Liver (tissue), 10 donors: ENCODE measurements around the gene HDDC3. TPM values are rescaled to one million over a fixed set of nuclear protein-coding genes. Genes with fewer than 3 reads are reported as not detected.
A peak's percentile ranks its signal among the peaks of the same experiment; 100 is the strongest.

Source experiments
- DNase-seq: peaks from one replicate; pipeline ENCODE4 v3.0.0-alpha.2; 2017; ENCODE audit warnings: low spot score
- H3K27ac ChIP-seq, 2 donors: one replicate each; pipeline ENCODE4 v1.7.0; 2013; ENCODE audit warnings: inconsistent platforms in 2 of 2, low read length in 2 of 2, control low read depth in 1 of 2, low read depth in 1 of 2, mild to moderate bottlenecking in 1 of 2
- H3K27me3 ChIP-seq, 4 donors: one replicate each; pipeline versions ENCODE4 v1.6.1 to v1.7.0; 2013; ENCODE audit warnings: low read length in 3 of 4, inconsistent platforms in 1 of 4, mild to moderate bottlenecking in 1 of 4, moderate library complexity in 1 of 4; ENCODE audit not compliant: control insufficient read depth in 4 of 4, insufficient read depth in 4 of 4
- H3K36me3 ChIP-seq, 4 donors: one replicate each; pipeline versions ENCODE4 v1.6.1 to v1.7.0; 2013; ENCODE audit warnings: low read length in 3 of 4, mild to moderate bottlenecking in 3 of 4, low read depth in 1 of 4, moderate library complexity in 1 of 4; ENCODE audit not compliant: control insufficient read depth in 4 of 4, insufficient read depth in 3 of 4
- H3K4me1 ChIP-seq, 4 donors: one replicate each; pipeline versions ENCODE4 v1.6.1 to v1.7.0; 2013; ENCODE audit warnings: low read length in 3 of 4, mild to moderate bottlenecking in 3 of 4, moderate library complexity in 1 of 4; ENCODE audit not compliant: control insufficient read depth in 4 of 4, insufficient read depth in 4 of 4
- H3K4me3 ChIP-seq, 3 donors: one replicate each; pipeline versions ENCODE4 v1.6.1 to v1.7.0; 2013; ENCODE audit warnings: low read length in 3 of 3, control low read depth in 1 of 3, low read depth in 1 of 3, mild to moderate bottlenecking in 1 of 3
- H3K9ac ChIP-seq, 2 donors: one replicate each; pipeline ENCODE4 v1.7.0; 2013; ENCODE audit warnings: low read length in 2 of 2, mild to moderate bottlenecking in 2 of 2, moderate library complexity in 2 of 2, control low read depth in 1 of 2, low read depth in 1 of 2
- H3K9me3 ChIP-seq, 4 donors: one replicate each; pipeline versions ENCODE4 v1.6.1 to v1.7.0; 2013; ENCODE audit warnings: low read length in 3 of 4; ENCODE audit not compliant: control insufficient read depth in 4 of 4
- ATF3 ChIP-seq: IDR thresholded peaks from 2 replicates; pipeline ENCODE4 v1.6.1; 2016; ENCODE audit warnings: antibody characterized with exemption
- EGR1 ChIP-seq, 2 donors: IDR thresholded peaks; 2 replicates each; pipeline ENCODE4 v1.6.1; 2016 to 2018; ENCODE audit warnings: antibody characterized with exemption in 2 of 2, low read depth in 2 of 2
- FOXA1 ChIP-seq: IDR thresholded peaks from 2 replicates; pipeline ENCODE4 v1.6.1; 2016; ENCODE audit warnings: antibody characterized with exemption
- GABPA ChIP-seq, 2 donors: IDR thresholded peaks in 1 of 2; conservative IDR thresholded peaks in 1 of 2; 2 replicates each; pipeline ENCODE4 v1.6.1; 2016; ENCODE audit warnings: antibody characterized with exemption in 2 of 2, mild to moderate bottlenecking in 1 of 2, moderate library complexity in 1 of 2
- HNF4A ChIP-seq, 2 donors: conservative IDR thresholded peaks; 2 replicates each; pipeline ENCODE4 v1.6.1; 2016; ENCODE audit warnings: antibody characterized with exemption in 2 of 2, mild to moderate bottlenecking in 2 of 2
- MAX ChIP-seq: IDR thresholded peaks from 2 replicates; pipeline ENCODE4 v1.6.1; 2016; ENCODE audit warnings: antibody characterized with exemption
- NR2F2 ChIP-seq: IDR thresholded peaks from 2 replicates; pipeline ENCODE4 v1.6.1; 2016; ENCODE audit warnings: antibody characterized with exemption
- RAD21 ChIP-seq, 2 donors: IDR thresholded peaks; 2 replicates each; pipeline ENCODE4 v1.6.1; 2016; ENCODE audit warnings: antibody characterized with exemption in 2 of 2, mild to moderate bottlenecking in 2 of 2
- REST ChIP-seq: IDR thresholded peaks from 2 replicates; pipeline ENCODE4 v1.6.1; 2016; ENCODE audit warnings: antibody characterized with exemption, mild to moderate bottlenecking
- RXRA ChIP-seq, 2 donors: IDR thresholded peaks; 2 replicates each; pipeline ENCODE4 v1.6.1; 2017 to 2018; ENCODE audit warnings: antibody characterized with exemption in 2 of 2, mild to moderate bottlenecking in 1 of 2
- SP1 ChIP-seq: IDR thresholded peaks from 2 replicates; pipeline ENCODE4 v1.6.1; 2018; ENCODE audit warnings: antibody characterized with exemption, mild to moderate bottlenecking
- TAF1 ChIP-seq: conservative IDR thresholded peaks from 2 replicates; pipeline ENCODE4 v1.6.1; 2016; ENCODE audit warnings: antibody characterized with exemption, mild to moderate bottlenecking
- YY1 ChIP-seq: IDR thresholded peaks from 2 replicates; pipeline ENCODE4 v1.6.1; 2016; ENCODE audit warnings: antibody characterized with exemption, mild to moderate bottlenecking
- ZBTB33 ChIP-seq: IDR thresholded peaks from 2 replicates; pipeline ENCODE4 v1.6.1; 2016; ENCODE audit warnings: antibody characterized with exemption
- WGBS: extraction: QIAGEN DNeasy Blood & Tissue Kit; methylation state at CpG from one replicate; pipeline ENCODE4 v1.1.7; 2013; 5-methylcytosine and 5-hydroxymethylcytosine counted together
- polyA plus RNA-seq, 2 donors: library from polyadenylated mRNA; stranded (reverse) in 1 of 2; unstranded in 1 of 2; fragments of 200-250 nt in 1 of 2; fragments of >200 nt in 1 of 2; fragmentation: Nextera tagmentation in 1 of 2; extraction: Ambion mirVana in 1 of 2; gene quantifications; one replicate each; pipeline versions ENCODE4 v1.2.1 to v1.2.3, GENCODE V29; 2013 to 2015
- small RNA-seq: library from RNA; depleted of rRNA; stranded (forward); fragments of <200 nt; gene quantifications from one replicate; pipeline ENCODE3, GENCODE V24; 2014
- total RNA-seq, 2 donors: library from RNA; depleted of rRNA; stranded (reverse); fragments of >200 nt; gene quantifications; one replicate each; pipeline ENCODE4 v1.2.3, GENCODE V29; 2014
- donor health status: healthy.
- donor health status: healthy.
- donor health status: healthy.
- donor health status: healthy.
- donor health status: healthy.

The HDDC3 gene
- total and polyA plus RNA-seq, 4 donors = 12.5 to 15.4 (median 14.1) TPM

GRCh38 chr15:90881181-90881977, 51.0 kb downstream of the HDDC3 start:
- H3K9ac ChIP-seq = no peak overlapping the region
- no peak overlapping the region for H3K4me3 ChIP-seq
- H3K27me3 ChIP-seq = no peaks in the 10 kb centered on the region
- no peaks in the 10 kb centered on the region for H3K9me3 ChIP-seq
- DNase-seq = no peak
- 75% methylated on average over 35 of the region's 35 CpGs for WGBS
- H3K27ac ChIP-seq = peak overlapping the region in 1 of 2 donors; percentile 90
- TF ChIP-seq FOXA1 = no peak
- TF ChIP-seq ATF3 = no peak
- no peak for TF ChIP-seq GABPA (IDR thresholded peaks at IDR 0.05 in 1 of 2, conservative IDR thresholded peaks at IDR 0.05 in 1 of 2)
- no peak for TF ChIP-seq MAX
- no peak for TF ChIP-seq NR2F2
- TF ChIP-seq RXRA (IDR thresholded peaks at IDR 0.05) = no peak
- no peak for TF ChIP-seq TAF1
- no peak for TF ChIP-seq YY1
- TF ChIP-seq SP1 = no peak
- TF ChIP-seq RAD21 (IDR thresholded peaks at IDR 0.05) = no peak
- TF ChIP-seq HNF4A (conservative IDR thresholded peaks at IDR 0.05) = no peak
- TF ChIP-seq ZBTB33 = no peak
- no peak for TF ChIP-seq REST
- no peak for TF ChIP-seq EGR1 (IDR thresholded peaks at IDR 0.05; ENCODE audit: low read depth in 2 of 2)
- peaks cover 14 to 80% (median 57%) of the 10 kb centered on the region in 4 donors for H3K4me1 ChIP-seq
- peaks cover 22 to 54% (median 37%) of the 10 kb centered on the region in 4 donors for H3K36me3 ChIP-seq

GRCh38 chr15:90880381-90881145, 51.8 kb downstream of the HDDC3 start:
- Histone ChIP-seq H3K4me1 (peaks cover 11 to 80% (median 53%) of the 10 kb centered on the region in 4 donors), H3K36me3 (peaks cover 24 to 57% (median 39%) of the 10 kb centered on the region in 4 donors)

More at GRCh38 chr15:90880381-90881145, 51.8 kb downstream of the HDDC3 start:
- Histone ChIP-seq H3K9ac (no peak overlapping the region), H3K27ac (no peak overlapping the region), H3K27me3 (no peaks in the 10 kb centered on the region), H3K4me3 (no peak overlapping the region), H3K9me3 (no peaks in the 10 kb centered on the region)
- WGBS = 88% methylated on average over 16 of the region's 16 CpGs
- no peak for TF ChIP-seq ATF3
- TF ChIP-seq EGR1 (IDR thresholded peaks at IDR 0.05; ENCODE audit: low read depth in 2 of 2) = no peak
- no peak for TF ChIP-seq HNF4A (conservative IDR thresholded peaks at IDR 0.05)
- no peak for TF ChIP-seq RXRA (IDR thresholded peaks at IDR 0.05)
- TF ChIP-seq RAD21 (IDR thresholded peaks at IDR 0.05) = no peak
- no peak for DNase-seq

Small RNAs within 50 kb of the gene (small RNA-seq; reads per million reads assigned to genes)
- not detected for gene RF00019

Other genes starting within 250 kb of the HDDC3 start
- 10 to 100 TPM in 1 of 2 donors, under 1 TPM in 1; 0.33 to 15.1 TPM for gene BLM, start 215.2 kb downstream of the HDDC3 start, total RNA-seq
- gene BLM, start 215.2 kb downstream of the HDDC3 start, polyA plus RNA-seq = under 1 TPM; 0.40 to 0.43 TPM
- 100 to 1,000 TPM; 124 to 204 TPM for gene FURIN, start 64.0 kb downstream of the HDDC3 start, total RNA-seq
- 100 to 1,000 TPM; 102 to 258 TPM for gene FURIN, start 64.0 kb downstream of the HDDC3 start, polyA plus RNA-seq
- gene FES, start 48.0 kb downstream of the HDDC3 start, total RNA-seq = 10 to 100 TPM; 42.8 to 43.1 TPM
- gene FES, start 48.0 kb downstream of the HDDC3 start, polyA plus RNA-seq = 10 to 100 TPM; 12.1 to 14.7 TPM
- gene MAN2A2, start 29.2 kb downstream of the HDDC3 start, total RNA-seq = 100 to 1,000 TPM in 1 of 2 donors, 10 to 100 TPM in 1; 73.9 to 111 TPM
- gene MAN2A2, start 29.2 kb downstream of the HDDC3 start, polyA plus RNA-seq = 10 to 100 TPM; 17.3 to 27.8 TPM
- 10 to 100 TPM; 30.4 to 31.2 TPM for gene UNC45A, start 2.7 kb upstream of the HDDC3 start, total RNA-seq
- gene UNC45A, start 2.7 kb upstream of the HDDC3 start, polyA plus RNA-seq = 10 to 100 TPM; 13.9 to 19.5 TPM
- gene RCCD1, start 22.3 kb upstream of the HDDC3 start, total RNA-seq = 10 to 100 TPM in 1 of 2 donors, 1 to 10 TPM in 1; 4.1 to 13.3 TPM
- 1 to 10 TPM; 3.6 to 4.6 TPM for gene RCCD1, start 22.3 kb upstream of the HDDC3 start, polyA plus RNA-seq
- 100 to 1,000 TPM in 1 of 2 donors, 1 to 10 TPM in 1; 2.2 to 128 TPM for gene PRC1, start 62.0 kb upstream of the HDDC3 start, total RNA-seq
- 1 to 10 TPM; 2.1 to 9.1 TPM for gene PRC1, start 62.0 kb upstream of the HDDC3 start, polyA plus RNA-seq
- 1 to 10 TPM; 1.3 to 8.9 TPM for gene VPS33B, start 90.0 kb upstream of the HDDC3 start, total RNA-seq
- gene VPS33B, start 90.0 kb upstream of the HDDC3 start, polyA plus RNA-seq = 1 to 10 TPM; 4.2 to 4.9 TPM
- gene SV2B, start 167.7 kb upstream of the HDDC3 start, total RNA-seq = under 1 TPM; 0.08 to 0.09 TPM
- under 1 TPM in 1 of 2 donors, not detected in 1; 0.16 TPM for gene SV2B, start 167.7 kb upstream of the HDDC3 start, polyA plus RNA-seq